NCI-H2107 (cell line): ENCODE measurements around the gene TPRA1.

Source experiments
- DNase-seq: peaks from one replicate; lab custom pipeline; 2025; lab: John Stamatoyannopoulos, UW

Gene TPRA1

GRCh38 chr3:127590593-127591465 is at the start of gene TPRA1:
TPRA1 (minus strand) TSS chr3:127590733; CDS start chr3:127580146, 10,587 bp downstream.
- peak; percentile 94 for DNase-seq

- no peak for DNase-seq
Observed at GRCh38 chr3:127640042-127640355, 49.5 kb upstream of the TPRA1 start.

GRCh38 chr3:127639173-127640041 is 48.9 kb upstream of the TPRA1 start:
- DNase-seq: no peak

- DNase-seq: no peak
Observed at GRCh38 chr3:127637971-127638370, 47.4 kb upstream of the TPRA1 start.

- no peak for DNase-seq
Observed at GRCh38 chr3:127637546-127637945, 47.0 kb upstream of the TPRA1 start.

- no peak for DNase-seq
Observed at GRCh38 chr3:127634653-127635052, 44.1 kb upstream of the TPRA1 start.

- no peak for DNase-seq
Observed at GRCh38 chr3:127632035-127632820, 41.7 kb upstream of the TPRA1 start.

- peak; percentile 52 for DNase-seq
Observed at GRCh38 chr3:127630811-127631714, 40.5 kb upstream of the TPRA1 start.

- DNase-seq: no peak
Observed at GRCh38 chr3:127629467-127630403, 39.2 kb upstream of the TPRA1 start.

- peak; percentile 54 for DNase-seq
Observed at GRCh38 chr3:127628788-127629466, 38.4 kb upstream of the TPRA1 start, which contains the start of gene PODXL2. PODXL2 (plus strand) TSS chr3:127629185; CDS start chr3:127629220, 35 bp downstream.

- DNase-seq: no peak
Observed at GRCh38 chr3:127628426-127628787, 37.9 kb upstream of the TPRA1 start.

GRCh38 chr3:127625821-127626220 is 35.3 kb upstream of the TPRA1 start:
- no peak for DNase-seq

GRCh38 chr3:127624063-127624462 is 33.5 kb upstream of the TPRA1 start:
- no peak for DNase-seq

- no peak for DNase-seq
Observed at GRCh38 chr3:127622772-127623576, 32.4 kb upstream of the TPRA1 start.

- no peak for DNase-seq
Observed at GRCh38 chr3:127622031-127622430, 31.5 kb upstream of the TPRA1 start.

- no peak for DNase-seq
Observed at GRCh38 chr3:127620637-127621375, 30.3 kb upstream of the TPRA1 start.

- no peak for DNase-seq
Observed at GRCh38 chr3:127618891-127619290, 28.4 kb upstream of the TPRA1 start.
